Raji (cell line): ENCODE data around the gene RCAN3.
A peak's percentile ranks its signal among the peaks of the same experiment; 100 is the strongest.

Experiments
- POLR2A ChIP-seq: IDR thresholded peaks from 2 replicates; pipeline ENCODE4 v1.6.1; 2011; ENCODE audit warnings: low read depth, low read length, control low read depth; ENCODE audit not compliant: insufficient read depth

Gene RCAN3

DNA sequence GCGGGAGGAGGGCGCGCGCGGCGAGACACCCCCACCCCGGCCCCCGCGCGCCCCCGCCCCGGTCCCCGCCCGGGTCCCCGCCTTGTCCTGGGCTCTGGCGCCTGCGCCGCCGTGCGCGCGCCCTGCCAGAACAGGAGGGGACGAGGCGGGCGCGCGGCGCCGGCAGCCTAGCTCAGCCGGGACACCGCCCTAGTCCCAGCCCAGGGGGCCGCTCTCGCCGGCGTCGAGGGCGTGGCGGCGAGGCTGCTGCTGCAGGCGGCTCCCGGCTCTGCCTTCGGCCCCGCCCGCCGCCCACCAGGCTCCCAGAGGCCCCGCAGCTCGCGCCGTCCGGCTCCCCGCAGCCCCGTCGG lies at the start of gene RCAN3:
Gene RCAN3 (plus strand): TSS at position 128 of the 350 bp plus-strand sequence. CDS start 11,537 bp downstream, outside the sequence.
- TF ChIP-seq POLR2A = peak; percentile 45; the same call in 1 of the 2 replicates

DNA sequence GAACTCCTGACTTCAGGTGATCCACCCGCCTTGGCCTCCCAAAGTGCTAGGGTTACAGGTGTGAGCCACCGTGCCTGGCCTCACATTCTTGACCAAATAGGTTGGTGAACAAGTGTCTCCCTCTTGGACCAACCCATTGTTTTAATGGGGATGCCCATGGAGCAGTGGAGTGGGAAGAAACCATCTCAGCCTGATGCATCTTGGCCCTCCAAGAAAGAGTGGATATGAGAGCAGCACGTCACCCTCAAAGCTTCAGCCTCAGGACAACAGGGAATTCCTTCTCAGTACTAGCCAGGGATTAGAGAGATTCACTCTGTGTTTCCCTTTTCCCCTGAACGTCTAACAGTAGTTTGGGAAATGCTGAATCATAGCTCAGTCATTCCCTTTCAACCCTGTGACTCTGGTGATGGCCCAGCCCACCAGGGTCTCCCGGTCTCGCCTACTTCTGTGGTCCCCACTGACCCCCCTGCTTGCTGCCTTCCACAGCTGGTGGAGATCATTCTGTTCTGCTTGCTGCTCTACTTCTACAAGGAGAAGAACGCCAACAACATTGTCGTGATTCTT lies 49.6 kb upstream of the RCAN3 start:
- TF ChIP-seq POLR2A = no peak

DNA sequence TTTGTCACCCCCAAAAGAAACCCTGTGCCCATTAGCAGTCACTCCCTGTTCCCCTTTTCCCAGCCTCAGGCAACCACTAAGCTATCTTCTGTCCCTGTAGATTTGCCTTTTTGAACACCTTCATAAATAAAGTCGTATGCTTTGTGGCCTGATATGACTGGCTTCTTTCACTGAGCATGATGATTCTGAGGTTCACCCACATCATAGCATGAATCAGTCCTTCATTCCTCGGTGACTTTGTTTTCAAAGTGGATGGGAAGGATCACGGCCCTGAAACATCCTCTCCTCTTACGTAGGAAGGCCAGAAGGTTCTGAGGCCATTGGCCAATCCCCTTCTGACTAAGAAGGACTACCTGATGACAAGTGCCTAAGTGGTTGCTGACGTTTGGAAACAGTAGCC lies 48.0 kb upstream of the RCAN3 start:
- no peak for TF ChIP-seq POLR2A

DNA sequence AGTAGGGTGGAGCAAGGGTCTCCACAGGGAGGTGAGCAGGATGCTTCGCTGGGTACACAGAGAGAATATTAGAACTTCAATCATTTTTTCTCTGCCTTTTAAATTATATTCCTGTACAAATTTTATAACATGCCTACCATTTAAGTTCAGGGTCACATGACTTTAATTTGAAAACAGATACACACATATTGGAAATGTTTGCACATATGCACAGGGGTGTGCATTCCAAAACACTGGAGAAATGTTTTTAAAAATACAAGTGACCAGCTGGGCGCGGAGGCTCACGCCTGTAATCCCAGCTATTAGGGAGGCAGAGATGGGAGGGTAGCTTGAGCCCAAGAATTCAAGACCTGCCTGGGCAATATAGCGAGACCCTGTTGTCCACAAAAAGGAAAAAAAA lies 47.4 kb upstream of the RCAN3 start:
- no peak for TF ChIP-seq POLR2A

DNA sequence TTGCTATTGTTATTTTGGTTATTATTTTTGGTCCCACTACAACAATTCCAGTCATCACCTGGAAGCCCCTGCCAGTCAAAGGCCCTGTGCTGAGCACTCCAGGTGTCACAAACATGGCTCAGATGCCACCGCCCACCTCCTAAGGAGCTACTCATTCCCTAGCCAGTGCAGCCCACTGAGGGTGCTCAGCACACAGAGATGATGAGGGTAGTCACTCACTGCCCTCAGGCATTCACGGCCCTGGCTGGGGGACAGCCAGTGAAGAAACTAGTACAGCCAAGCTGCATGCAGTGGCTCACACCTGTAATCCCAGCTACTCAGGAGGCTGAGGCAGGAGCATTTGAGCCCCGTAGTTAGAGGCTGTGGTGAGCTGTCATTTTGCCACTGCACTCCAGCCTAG lies 44.8 kb upstream of the RCAN3 start:
- TF ChIP-seq POLR2A = no peak

DNA sequence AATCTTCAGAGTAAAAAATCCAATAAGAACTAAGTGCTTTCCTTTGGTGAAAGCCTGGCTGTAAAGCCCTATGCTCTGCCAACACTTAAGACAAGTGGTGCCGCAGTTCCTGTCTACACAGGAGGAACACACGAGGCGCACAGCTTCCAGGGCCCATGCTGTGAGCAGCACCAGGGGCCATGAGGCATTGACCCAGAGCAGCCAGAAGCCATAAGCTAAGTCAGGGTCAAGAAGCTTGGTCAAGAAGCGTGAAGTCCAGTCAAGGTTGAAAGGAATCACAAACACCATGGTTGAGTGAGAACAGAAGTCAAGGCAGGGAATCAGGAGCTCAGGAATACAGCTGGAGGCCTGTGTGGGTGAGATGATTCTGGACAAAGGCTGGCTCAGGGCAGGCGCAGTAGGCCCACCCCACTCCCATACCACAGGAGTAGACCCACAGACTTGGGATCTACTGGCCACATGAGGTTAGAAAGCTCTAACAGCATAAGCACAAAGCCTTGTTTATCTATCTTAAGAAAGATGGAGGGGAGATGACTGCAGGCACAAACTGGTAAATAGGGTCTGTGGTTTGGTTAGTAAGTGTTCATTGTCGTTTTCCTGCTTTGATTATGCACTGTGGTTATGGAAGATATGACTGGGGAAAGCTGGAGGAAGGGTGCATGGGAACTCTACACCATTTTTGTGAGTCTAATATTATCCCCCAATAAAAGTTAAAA lies 42.9 kb upstream of the RCAN3 start:
- TF ChIP-seq POLR2A = no peak

DNA sequence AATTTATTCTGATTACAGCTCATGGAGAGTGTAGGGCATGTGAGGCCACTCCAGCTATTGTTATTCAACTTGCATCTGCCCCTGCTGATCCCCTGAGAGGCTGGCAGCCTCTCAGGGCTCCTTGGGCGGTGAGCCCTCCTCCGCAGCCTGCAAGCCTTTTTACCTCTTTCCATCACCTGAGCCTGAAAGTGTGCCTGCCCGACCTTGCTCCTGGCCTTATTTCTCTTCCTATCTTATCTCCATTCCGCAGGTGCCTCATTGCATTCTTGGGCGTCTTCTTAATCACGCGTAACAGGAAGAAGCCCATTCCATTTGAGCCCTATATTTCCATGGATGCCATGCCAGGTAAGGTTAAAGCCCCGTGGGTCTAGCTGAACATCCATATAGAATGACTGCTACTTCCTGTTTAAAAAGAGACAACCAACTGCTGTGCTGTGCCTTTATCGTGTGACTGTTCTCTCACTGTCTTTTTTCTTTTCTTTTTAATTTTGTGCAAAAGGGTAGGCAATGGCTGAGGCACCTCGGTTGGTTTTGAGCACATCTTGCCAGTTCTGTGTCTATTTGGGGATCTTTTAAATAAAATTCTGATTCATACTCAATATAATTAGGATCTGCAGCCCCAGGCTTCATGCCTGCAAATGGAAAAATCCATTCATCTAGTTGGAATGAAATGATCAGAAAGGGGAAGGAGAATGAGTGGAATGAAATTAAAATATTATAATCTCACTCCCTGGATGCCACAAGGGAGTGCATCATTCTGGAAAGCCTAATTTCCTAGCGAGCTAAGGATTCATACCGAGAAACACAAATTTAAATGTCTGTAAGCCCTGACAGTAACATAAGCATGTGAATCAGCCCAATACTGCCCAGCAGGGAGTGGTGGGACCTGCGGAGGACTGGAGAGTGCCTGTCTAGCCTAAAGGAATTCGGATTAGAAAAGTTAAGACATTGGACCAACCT lies 38.6 kb upstream of the RCAN3 start:
- no peak for TF ChIP-seq POLR2A

DNA sequence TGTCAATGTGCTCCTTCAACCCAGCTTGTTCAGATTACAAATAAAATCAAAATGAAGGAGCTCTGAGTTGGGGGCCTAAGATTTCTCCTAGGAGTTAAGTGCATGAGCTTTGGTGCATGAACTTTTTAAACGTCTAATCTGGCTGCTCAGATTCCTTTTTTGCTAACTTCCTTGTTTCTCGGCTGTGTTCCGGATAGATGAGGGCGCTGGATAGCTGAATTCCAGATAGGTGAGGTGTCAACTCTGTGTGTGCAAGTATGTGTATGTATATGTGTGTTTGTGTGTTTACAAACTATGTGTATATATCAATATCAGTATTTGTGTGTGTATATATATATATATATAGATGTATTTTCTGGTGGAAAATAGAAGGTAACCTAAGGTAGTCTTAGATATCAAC lies 37.5 kb upstream of the RCAN3 start:
- TF ChIP-seq POLR2A = no peak

DNA sequence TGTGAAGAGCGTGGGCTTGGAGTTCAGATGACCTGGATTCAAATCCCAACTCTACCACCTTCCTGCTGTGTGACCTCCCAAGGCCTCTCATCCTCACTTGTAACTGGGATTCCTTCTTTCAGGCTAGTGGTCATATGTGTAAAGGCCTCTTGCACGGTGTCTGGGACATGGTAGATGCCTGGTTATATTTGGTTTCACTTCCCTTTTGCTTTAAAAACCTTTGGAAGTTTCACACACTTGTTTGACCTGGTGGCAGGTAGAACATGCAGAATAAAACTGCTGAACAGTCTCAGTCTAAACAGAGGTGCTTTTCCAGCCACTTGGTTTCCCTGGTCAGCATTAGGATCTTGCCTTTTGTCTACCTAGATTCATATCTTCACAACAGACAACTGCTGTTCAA lies 37.0 kb upstream of the RCAN3 start:
- TF ChIP-seq POLR2A = no peak

DNA sequence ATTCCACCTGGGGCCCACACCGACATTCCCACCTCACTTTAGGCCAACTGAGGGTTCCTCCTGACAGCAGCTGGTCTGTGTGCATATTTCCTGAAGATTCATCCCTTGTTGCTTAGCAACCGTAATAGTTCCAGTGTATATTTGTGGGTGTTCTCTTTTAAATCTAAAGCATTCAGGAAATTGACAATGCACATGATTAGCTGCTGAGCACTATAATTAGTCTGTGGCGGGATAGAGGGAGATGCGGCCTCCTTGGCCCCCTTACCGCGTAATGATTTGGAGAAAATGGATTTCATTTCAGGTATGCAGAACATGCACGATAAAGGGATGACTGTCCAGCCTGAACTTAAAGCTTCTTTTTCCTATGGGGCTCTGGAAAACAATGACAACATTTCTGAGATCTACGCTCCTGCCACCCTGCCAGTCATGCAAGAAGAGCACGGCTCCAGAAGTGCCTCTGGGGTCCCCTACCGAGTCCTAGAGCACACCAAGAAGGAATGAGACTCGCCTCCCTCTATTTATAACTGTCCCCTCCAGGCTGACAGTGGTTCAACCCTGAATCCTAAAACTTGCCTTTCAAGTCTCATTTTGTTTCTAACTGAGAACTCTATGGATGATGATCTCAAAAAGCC lies 33.8 kb upstream of the RCAN3 start:
- no peak for TF ChIP-seq POLR2A

DNA sequence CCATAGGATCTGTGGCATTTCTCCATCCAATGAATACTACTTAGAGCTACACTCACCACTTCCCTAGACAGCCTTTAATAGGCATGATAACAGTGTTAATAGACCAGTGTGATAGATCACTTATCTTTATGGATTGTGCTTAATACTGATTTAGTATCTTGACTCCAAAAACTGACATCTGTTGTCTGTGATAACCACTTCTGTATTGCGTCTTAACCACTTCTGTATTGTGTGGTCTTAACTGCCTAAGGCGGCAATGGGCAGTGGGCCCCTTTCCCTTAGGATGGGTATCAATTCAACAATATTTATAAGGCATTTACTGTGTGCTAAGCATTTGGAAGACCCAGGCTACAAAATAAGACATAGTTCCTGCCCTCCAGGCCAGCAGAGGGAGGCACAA lies 32.0 kb upstream of the RCAN3 start:
- TF ChIP-seq POLR2A = no peak

DNA sequence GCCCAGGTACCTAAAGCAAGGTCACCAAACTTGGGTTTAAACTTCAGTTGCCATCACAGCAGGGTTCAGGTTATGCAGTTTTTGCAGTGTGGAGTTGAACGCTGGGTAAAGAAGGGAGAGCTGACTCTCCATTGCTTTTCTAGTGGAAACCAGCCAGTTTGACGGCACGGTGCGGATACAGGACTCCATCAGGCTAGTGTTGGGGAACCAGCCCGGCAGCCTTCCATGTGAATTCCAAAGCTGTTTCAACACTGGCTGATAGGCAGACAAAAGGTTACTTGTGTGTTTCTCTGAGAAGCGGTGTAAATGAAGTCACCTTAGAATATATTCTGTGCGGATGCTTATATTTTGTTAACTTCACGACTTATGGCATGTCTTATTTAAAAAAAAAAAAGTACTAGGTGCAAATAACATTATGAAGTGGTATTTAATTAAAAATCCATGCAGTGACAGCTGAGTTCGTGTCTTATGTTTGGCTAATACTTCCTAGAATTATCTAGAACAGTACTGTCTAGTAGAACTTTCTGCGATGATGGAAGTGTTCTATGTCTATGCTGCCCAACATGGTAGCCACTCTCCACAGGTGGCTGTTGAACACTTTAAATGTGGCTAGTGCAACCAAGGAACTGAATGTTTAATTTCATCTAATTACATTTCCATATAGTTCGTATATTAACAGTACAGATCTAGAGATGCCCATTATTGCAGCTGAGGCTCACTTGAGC lies 29.9 kb upstream of the RCAN3 start:
- no peak for TF ChIP-seq POLR2A

DNA sequence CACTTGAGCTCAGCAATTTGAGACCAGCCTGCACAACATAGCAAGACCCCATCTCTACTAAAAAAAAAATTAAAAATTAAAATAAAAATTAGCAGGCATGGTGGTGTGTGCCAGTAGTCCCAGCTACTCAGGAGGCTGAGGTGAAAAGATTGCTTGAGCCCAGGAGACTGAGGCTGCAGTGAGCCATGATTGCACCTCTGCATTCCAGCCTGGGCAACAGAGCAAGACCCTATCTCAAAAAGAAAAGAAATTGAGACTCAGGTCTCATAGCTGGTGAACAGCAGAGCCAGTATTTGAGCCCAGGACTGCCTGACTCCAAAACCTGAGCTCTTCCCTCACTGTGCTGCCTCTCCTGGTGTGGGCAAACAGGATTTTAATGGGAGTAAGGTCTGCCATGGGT lies 28.4 kb upstream of the RCAN3 start:
- no peak for TF ChIP-seq POLR2A

DNA sequence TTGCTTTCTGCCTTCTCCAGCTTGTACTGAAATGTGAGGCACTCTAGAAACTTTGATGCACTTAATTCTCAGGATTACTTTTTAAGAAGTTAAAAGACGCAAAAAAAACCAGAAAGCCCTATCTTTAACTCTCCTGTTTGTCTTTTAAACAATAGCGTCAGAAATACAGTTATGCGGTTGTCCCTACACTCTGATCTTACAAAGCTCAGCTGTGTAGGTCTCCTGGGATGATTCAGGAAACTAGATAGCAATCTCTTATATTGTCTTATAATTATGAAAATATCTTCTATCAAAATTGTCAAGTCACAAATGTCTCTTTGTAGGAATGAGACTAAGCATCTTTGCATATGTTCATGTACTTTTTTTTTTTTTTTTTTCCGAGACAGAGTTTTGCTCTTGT lies 26.9 kb upstream of the RCAN3 start:
- TF ChIP-seq POLR2A = no peak

DNA sequence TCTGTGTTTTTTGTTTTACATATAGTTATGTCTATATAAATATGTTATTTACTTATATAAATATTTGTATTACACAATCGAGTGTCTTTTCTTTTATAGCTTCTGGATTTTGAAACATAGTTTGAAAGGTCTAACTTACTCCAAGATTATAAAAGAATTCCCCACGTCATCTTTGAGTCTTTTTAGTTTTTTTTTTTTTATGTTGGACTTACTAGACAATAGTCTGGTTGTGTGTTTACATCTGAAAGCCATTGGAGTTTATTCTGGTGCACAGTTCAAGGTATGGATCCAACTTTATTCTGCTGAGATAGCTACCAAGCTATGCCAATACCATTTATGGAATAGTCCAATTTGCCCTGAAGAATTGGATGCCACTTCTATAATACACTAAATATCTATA lies 26.1 kb upstream of the RCAN3 start:
- TF ChIP-seq POLR2A = no peak
